D341Med (cell line): ENCODE data around the gene FMNL2.

ENCODE experiments used
- DNase-seq: peaks from one replicate; pipeline ENCODE4 v3.0.0; 2012; ENCODE audit warnings: low spot score

The FMNL2 gene

GRCh38 chr2:152425765-152426727 is 91.1 kb downstream of the FMNL2 start:
- no peak for DNase-seq

- DNase-seq = no peak
These were observed 91.8 kb downstream of the FMNL2 start for GRCh38 chr2:152426801-152427200.

- DNase-seq = no peak
These were observed 92.9 kb downstream of the FMNL2 start for GRCh38 chr2:152427902-152428301.

GRCh38 chr2:152428800-152429582 is 94.0 kb downstream of the FMNL2 start:
- no peak for DNase-seq

GRCh38 chr2:152430876-152431275 is 95.9 kb downstream of the FMNL2 start:
- DNase-seq = no peak

GRCh38 chr2:152431370-152432098 is 96.6 kb downstream of the FMNL2 start:
- DNase-seq = no peak

- no peak for DNase-seq
These were observed 97.3 kb downstream of the FMNL2 start for GRCh38 chr2:152432206-152432653.

- no peak for DNase-seq
These were observed 97.8 kb downstream of the FMNL2 start for GRCh38 chr2:152432765-152433164.

- no peak for DNase-seq
These were observed 98.3 kb downstream of the FMNL2 start for GRCh38 chr2:152433289-152433688.

GRCh38 chr2:152433791-152434190 is 98.8 kb downstream of the FMNL2 start:
- DNase-seq = no peak

- peak; percentile 72 for DNase-seq
These were observed 99.6 kb downstream of the FMNL2 start for GRCh38 chr2:152434395-152435182.

GRCh38 chr2:152436148-152436547 is 101.2 kb downstream of the FMNL2 start:
- no peak for DNase-seq

- DNase-seq = no peak
These were observed 102.5 kb downstream of the FMNL2 start for GRCh38 chr2:152437276-152438108.

- DNase-seq = no peak
These were observed 105.1 kb downstream of the FMNL2 start for GRCh38 chr2:152440049-152440448.

- DNase-seq = no peak
These were observed 105.5 kb downstream of the FMNL2 start for GRCh38 chr2:152440460-152440859.

GRCh38 chr2:152441961-152442360 is 107.0 kb downstream of the FMNL2 start:
- no peak for DNase-seq

GRCh38 chr2:152443771-152444170 is 108.8 kb downstream of the FMNL2 start:
- DNase-seq = no peak

GRCh38 chr2:152444448-152444847 is 109.5 kb downstream of the FMNL2 start:
- DNase-seq = no peak

- DNase-seq = no peak
These were observed 110.4 kb downstream of the FMNL2 start for GRCh38 chr2:152445375-152445774.

- DNase-seq = no peak
These were observed 110.8 kb downstream of the FMNL2 start for GRCh38 chr2:152445791-152446201.
